HG02571 (cell line): ENCODE results near the gene FLNB.

ENCODE experiments used
- ATAC-seq: cut with Tn5 transposase; IDR thresholded peaks from one replicate; pipeline ENCODE4 v1.9.1; 2021; ENCODE audit warnings: mild to moderate bottlenecking, moderate library complexity; ENCODE audit not compliant: unreplicated experiment

FLNB gene

DNA sequence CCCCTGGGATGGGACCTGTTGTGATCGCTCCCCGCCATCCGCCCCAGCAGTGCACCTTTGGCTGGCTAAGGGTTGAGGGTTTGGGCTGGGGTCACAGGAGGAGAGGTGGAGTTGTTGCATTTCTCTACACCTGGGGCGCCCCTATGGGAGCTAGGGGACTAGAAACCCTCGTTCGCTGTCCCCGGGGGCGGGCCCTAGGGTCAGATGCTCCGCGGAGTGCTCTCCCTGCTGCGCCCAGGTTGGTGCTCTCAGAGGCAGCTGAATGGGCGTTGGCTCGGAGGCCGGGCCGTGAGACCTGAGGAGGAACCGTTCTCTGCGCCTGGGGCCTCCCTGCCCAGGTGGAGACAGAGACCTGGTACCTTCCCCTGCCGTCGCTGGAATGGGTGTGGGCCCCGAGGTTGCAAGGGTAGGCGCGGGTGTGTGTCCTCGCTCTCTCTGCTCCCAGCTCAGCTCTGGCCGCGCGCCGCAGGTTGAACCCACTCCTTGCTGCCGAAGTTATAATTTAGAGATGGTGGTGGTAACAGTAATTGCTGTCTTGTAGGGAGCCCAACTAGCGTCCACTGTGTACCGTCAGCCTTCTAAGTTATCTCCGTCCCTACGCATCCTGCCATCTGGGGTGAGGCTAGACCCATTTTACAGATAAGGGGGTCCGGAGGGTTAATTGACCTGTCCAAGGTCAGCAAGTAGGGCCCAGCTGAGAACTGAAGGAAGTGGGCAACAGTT is 965 bp downstream of the FLNB start:
- no peak for ATAC-seq

DNA sequence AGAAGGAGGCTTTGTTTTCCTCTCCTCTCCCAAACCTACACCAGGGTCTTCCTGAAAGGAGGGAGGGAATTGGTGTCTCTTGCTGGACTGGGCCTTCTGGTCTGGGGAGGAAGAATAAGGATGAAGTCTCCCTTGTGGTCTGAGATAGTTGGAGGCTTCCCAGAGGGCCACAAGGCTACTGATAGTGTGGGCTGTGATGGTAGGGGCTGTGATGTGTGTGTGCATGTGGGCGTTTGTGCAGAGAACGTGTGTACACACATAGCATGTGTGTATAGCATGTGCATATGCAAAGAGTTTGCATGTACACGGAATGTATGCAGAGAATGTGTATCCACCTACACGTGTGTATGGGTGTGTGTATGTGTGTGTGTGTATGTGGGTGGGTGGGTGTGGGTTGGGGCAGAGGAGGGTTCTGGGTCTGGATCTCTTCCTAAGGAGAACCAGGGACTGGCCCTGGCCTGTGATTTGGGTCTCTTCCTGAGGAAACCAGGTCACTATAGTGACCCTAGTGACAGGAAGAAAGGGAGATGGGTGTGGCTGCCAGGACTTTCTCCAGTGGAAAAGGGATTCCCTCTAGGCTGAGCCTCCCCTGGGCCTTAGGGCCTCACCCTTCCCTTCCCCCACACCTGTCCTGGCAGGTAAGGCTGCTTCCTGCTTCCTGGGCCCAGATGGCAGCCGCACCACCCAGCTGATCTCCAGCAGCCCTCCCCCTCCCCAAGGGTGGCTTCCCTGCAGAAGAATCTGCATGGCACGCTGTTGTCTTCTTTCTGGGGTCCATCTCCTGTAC is 1.7 kb downstream of the FLNB start:
- no peak for ATAC-seq

DNA sequence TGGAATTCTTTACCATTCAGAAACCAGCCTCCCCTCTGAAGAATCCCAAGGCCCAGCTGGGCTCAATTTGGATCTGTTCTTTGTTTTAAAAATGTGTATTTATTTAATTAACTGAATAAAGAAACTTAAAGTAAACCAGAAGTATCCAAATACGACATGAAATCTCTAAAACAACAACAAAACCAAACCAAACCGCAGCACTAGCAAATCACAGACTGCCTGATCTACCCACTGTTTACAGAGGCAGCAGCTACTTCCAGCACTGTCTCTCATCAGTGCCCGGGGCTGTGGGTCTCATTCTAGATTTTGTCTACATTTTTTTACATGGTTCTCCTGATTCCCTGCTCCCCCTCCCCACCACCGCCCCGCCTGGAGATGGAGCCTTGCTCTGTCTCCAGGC is 2.3 kb downstream of the FLNB start:
- ATAC-seq = no peak

DNA sequence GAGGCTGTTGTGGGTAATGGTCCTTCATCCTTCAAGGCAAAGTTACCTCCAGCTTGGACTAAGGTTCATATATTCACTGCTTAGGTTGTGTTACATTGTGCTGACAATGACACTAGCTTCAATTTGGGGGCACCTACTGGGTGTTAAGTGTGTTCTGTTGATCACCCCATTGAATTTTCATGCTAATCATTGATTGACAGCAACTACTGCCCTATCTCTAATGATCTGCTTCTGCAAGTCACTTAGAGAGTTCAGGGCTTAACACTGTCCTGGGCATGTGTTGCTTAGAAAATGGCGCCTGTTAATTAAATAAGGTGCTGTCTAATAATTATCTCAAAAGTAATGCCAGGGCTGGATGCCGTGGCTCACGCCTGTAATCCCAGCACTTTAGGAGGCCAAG is 3.4 kb downstream of the FLNB start:
- ATAC-seq = no peak

DNA sequence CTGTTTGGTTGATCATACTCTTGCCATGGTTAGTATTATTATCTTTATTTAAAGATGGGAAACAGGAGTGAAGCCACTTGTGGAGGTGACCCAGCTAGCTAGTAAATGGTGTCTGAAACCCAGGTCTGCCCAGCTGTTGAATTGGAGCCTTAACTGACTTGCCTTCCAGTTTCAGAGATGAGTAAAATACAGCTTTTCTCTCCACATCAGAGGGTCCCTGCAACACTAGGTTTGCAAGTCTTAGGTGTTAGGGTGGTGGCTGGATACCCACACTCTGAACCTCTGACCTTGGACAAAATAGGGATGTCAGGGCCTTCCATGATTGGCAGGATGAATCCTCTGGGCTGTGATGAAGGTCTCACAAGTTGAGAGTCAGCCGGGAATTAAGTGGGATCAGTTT is 4.1 kb downstream of the FLNB start:
- ATAC-seq = no peak

DNA sequence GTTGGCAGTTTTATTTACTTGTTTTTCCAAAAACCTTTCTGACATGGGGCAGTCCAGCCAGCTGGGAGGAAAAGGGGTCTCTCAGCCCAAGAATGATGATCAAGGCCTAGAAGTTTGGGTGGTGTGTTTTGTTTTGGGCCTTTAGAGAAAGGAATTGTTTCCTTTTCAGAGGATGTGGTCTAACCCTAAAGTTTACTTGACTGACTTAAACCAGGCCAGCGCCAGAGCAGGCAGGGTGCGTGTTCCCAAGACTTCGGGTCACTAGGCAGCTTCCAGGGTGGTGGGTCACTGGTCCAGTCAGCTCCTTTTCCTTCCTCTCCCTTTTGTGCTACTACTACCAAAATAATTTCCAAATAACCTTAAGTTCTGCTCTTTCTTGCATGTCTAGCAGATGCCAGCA is 4.9 kb downstream of the FLNB start:
- no peak for ATAC-seq

DNA sequence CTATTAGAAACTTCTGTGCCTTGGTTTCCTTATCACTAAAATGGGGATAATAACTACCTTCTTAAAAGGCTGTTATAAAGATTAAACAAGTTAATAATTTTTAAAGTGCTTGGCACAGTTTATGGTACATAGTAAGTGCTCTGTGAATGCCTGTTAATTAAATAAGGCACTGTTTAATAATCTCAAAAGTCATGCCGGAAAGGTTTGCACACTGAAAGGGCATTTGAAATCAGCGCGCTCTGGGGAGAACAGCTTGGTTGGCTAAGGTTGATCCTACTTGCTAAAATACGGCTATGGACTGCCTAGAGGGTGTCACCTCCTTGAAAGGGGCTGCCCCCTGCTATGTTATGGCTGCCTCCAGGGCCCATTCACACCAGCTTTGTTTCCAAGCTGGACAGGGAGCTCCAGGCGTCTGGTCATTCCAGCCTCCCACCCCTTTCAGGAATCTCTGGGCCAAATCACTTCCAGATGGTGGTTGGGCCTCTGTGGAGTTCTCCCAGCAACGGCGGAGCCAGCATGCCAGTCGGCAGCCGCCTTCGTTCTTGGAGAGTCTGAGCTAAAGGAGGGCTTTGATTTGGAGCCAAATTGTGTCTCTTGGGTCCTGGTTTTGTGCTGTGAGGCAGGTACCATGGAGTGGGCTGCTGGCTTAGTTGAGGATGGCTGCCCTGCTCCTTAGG is 5.9 kb downstream of the FLNB start:
- ATAC-seq = no peak

DNA sequence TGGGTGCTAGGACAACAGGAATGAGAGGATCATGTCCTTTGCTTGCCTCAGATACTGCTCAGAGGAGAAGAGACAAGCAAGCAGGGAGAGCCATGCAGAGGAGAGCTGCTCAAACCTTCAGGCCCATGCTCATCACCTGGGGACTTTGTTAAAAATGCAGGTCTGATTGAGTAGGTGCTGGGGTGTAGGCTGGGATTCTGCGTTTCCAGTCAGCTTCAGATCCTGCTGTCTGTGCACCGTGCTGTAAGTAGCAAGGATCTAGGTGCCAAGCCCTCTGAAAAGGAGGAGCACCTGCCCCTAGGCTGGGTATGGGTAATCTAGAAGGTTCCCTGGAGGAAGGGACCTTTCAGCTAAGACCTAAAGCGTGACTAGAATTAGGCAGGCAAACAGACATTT is 7.3 kb downstream of the FLNB start:
- no peak for ATAC-seq

DNA sequence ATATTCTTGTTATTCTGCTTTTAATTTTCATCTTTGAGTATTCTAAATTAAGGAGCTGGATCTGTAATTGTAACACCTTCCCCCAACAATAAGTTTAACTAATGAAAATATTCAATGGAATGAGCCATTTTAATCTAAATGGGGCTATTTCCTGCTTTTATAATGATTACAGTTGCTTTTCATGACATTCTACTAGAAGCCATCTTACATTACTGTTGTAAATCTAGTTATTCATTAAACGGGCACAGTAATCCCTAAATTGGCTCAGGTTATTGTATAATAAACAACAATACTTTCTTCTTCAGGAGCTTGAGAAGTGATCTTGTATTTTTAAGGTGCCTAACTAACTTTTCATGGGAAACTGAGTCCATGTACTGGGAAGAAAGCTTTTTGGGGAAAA is 8.5 kb downstream of the FLNB start:
- no peak for ATAC-seq

DNA sequence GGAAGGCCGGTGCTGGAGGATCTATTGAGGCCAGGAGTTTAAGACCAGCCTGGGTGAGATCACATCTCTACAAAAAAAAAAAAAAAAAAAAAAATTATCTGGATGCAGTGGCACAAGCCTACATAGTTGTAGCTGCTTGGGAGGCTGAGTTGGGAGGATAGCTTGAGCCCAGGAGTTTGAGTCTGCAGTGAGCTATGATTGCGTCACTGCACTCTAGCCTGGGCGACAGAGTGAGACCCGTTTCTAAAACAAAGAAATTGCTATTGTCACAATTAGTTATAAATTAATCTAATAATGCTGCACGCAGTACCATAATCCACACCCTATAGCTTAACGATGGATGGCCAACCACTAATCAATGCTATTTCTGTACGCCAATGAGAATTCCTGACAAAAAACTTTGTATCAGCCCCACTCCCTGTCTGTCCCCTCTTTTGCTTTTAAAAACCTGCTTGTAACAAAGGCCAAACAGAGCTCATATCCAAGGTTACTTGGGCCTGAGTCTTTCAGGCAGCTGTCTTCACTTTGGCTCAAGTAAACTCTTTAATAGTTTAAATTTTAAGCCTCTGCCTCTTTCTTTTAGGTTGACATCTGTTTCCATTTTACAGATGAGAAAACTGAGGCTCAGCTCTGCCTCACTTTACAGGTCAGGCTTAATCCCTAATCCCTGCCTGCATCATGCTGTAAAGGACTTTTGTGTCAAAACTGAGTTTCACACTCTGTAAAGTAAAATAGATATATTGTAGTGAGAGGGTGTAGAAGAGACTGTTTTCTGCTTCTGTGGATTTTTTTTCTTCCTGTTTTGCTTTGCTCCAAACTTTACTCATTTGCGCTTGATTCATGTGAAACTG is 10.9 kb downstream of the FLNB start:
- ATAC-seq = no peak

DNA sequence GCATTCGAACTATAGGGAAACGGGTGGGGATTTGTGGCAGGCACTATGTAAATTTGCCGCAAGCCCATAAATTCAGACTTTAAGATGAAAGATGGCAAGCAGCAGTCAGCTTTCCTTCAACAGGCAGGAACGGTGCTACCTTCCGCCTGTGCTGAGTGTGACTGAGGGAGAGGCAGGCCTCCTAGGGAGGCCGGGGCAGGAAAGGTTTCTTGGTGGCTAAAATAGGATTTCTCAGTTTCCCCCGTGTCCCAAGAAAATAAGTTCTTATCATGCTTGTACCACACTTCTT is 12.5 kb downstream of the FLNB start:
- ATAC-seq = no peak

DNA sequence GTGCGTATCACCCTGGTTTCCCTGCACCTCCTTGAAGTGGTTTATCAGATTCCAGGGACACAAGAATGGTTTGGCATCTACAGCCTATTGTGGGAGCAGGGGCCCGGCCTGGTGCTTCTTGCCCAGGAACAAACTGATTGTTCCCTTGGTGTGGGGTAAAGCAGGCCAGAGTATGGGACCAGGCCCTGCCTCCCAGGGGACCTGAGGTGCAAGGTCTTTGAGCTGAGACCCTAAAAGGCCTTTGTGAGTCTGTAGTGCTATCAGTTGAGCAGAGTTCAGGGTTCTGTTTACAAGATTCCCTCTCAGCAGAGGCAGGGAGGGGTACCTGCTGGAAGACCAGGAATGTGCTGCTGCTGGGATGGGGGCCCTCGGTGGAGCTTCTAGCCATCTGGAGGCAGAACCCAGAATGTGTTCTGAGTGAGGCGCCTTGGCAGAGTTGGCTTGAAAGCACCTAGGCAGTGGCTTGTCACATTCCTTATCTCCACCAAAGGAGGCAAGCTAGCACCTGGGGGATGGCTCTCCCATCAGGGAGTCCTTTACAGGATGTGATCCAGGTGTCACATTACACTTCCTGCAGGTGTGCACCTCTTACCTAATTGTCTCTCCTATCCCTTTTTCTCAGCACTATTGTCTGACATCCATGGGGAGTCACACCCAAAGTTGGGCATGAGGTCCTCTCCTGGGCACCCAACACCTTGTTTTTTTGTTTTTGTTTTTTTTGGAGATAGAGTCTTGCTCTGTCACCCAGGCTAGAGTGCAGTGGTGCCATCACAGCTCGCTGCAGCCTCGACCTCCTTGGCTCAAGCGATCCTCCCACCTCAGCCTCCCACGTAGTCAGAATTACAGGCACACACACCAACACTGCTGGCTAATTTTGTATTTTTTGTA is 13.1 kb downstream of the FLNB start:
- no peak for ATAC-seq

DNA sequence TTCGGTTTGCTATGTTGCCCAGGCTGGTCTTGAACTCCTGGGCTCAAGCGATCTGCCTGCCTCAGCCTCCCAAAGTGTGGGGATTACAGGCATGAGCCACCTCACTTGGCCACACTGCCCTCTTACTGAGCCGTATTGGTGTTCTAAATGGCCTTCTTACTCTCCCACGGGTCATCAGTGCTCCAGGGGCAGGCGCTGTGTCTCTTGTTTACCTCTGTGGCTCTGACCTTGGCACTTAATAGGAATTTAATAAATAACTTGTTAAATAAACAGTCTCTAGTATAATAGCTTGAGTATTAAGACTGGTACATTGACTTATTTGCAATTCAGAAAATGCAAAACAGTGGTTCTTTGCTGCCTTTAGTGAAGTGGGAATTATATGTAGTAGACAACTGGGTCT is 13.7 kb downstream of the FLNB start:
- ATAC-seq = no peak

DNA sequence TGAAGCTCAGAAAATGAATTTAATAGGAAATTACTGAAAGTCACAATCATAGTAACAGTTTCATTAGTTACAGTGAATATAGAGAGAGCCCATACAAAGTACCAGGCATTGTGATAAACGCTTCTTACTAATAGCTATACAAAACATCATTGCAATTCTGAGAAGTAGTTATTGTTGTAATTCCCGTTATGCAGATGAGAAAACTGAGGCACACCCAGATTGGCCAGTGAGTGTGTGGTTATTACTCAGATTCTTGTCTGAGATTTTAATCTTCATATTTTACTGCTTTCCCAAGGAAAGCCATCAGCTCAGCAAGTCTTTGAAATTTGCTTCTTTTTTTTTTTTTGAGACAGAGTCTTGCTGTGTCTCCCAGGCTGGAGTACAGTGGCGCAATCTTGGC is 14.3 kb downstream of the FLNB start:
- ATAC-seq = no peak

DNA sequence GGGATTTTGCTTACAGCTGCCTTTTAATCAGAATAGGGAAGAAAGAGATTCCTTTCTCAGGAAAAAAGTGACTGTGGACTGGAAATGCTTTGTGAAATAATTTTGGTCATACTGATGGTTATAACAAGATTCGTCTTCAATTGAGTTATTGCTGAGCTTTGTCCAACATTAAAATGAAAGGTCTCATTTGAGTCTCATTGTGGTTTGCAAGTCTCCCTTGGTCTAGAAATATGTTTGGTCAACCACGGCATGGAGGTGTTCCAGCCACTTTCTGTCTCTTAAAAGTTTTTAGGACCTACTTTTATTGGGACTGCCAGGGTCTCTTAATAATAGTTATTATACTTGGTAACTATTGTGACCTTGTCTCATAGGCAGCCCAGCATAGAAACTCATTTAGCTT is 15.3 kb downstream of the FLNB start:
- ATAC-seq = no peak

DNA sequence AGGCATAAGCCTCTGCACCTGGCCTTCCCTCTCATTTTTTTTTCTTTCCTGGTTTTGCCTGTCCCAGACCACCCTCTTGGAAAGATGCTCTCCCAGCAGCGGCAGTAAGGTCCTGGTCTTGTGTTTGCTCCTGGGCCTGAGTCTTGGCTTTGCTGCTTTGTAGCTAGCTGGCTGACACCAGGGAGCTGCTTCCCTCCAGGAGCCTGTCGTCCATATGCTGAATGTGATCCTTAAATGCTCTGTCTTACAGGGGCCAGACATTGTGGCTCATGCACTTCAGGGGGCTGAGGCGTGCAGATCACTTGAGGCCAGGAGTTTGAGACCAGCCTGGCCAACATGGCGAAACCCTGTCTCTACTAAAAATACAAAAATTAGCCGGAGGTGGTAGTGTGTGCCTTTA is 17.2 kb downstream of the FLNB start:
- no peak for ATAC-seq

DNA sequence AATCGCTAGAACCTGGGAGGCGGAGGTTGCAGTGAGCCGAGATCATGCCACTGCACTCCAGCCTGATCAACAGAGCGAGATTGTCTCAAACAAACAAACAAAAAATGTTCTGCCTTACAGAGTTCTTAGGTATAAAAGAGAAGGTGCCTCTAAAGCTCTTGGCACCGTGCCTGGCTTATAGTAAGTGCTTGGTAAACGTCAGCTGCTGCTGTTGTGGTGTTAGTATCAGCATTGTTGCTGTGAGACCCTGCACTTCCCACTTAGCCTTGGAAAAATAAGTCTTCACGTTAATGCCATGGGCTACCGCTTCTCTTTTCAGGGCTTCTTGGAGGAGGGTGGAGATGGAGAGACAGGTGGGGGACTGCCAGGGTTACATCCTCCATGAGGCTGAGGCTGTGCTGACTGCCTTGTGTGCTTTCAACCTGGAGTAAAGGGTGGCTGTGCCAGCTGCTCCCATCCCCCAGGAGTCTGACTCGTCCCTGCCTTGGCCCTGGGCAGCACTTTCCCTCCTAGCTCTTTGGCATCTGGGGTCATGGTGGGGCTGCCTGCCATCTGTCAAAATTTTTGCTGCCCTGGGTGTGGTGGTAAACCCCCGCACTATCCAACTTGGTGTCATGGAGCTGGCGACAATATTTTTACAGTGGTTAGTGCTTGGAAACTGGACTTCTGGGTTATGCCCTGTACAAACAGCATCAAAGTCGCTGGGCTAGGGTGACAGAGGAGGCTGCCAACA is 17.8 kb downstream of the FLNB start:
- no peak for ATAC-seq

DNA sequence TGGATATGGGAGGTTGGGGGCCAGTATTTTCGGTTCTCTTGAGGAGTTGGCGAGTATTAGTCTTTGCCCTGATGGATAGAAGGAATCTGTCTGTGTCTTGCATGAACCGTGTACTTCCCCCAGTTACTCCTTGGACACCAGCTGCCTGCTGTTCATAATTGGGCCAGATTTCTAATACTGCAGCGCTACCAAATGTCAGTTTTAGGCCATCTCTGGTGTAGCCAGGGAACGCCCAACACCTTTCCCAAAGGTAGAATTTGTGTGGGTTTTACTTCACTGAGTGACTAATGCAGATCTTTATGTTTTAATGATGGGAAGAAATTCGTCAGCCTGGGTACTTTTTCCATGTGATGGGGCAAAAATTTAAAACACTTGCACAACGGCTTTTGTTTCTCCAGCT is 18.4 kb downstream of the FLNB start:
- no peak for ATAC-seq

DNA sequence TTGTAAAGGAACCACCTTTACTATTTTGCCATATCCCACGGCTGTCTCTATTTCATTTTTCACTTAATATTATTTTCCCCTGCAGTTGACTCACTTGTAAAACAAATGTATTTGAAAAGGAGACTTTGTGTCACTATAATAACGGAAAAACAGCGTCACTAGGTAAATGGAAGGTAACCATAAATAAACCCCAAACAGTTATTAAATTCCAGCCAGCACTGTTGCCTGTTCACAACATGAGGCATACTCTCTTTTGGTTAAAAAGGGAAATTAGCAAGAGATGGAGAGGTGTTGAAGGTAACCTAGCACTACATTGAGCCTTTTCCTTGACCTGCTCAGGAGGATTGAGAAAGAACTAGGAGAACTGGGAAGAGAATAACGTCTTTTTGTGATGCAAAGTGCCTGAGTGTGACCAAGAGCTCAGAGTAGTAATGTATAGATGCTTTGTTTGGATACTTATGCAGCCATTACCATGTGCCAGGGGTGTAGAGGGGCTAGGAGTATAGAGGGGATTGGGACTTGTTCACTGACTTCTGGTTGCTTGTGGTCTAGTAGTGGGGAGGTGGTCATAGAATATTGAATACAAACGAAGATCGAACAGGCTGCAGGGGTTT is 19.6 kb downstream of the FLNB start:
- no peak for ATAC-seq
